ENCODE measurements around the gene PIGV.

- no peak for TF ChIP-seq CTCF (IDR thresholded peaks at IDR 0.05; ENCODE audit: low read length)
- no peak for TF ChIP-seq EZH2 (optimal IDR thresholded peaks at IDR 0.05; ENCODE audit: low read depth, low read length)
These were observed 48.3 kb upstream of the PIGV start for GRCh38 chr1:26739329-26739914.

All from MM.1S (cell line).